Coronary artery (tissue), 2 donors: ENCODE measurements around the gene CLIC2.

ENCODE experiments used
- DNase-seq: peaks from one replicate; pipeline ENCODE4 v3.0.0-alpha.2; 2017; ENCODE audit warnings: low spot score
- H3K27ac ChIP-seq, 2 donors: fragments of 200-600 bp; sonication (generic); one replicate each; pipeline ENCODE4 v1.5.1; 2016 to 2019
- H3K4me3 ChIP-seq: fragments of 200-600 bp; sonication (generic); 2 replicates; pipeline ENCODE4 v1.5.1; 2016; ENCODE audit warnings: mild to moderate bottlenecking, moderate library complexity
- CTCF ChIP-seq: fragments of 200-600 bp; sonication (generic); IDR thresholded peaks from one replicate; pipeline ENCODE4 v1.5.1; 2019; ENCODE audit warnings: antibody characterized with exemption

CLIC2 gene

DNA sequence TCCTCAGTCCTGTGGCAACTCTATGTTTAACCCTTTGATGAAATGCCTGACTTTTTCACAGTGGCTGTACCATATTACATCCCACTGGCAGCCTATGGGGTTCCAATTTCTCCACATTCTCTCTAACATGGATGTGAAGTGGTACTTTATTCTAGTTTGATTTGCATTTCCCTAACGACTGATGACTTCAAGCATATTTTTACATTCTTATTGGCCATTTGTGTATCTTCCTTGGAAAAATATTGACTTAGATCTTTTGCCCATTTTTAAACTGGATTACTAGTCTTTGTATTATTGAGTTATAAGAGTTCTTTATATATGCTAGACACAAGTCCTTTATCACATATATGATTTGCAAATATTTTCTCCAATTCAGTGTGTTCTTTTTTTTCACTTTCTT, 68.0 kb downstream of the CLIC2 start:
- Histone ChIP-seq H3K27ac (no peak overlapping the region), H3K4me3 (no peak overlapping the region)
- no peak for TF ChIP-seq CTCF
- no peak for DNase-seq

- Histone ChIP-seq H3K27ac (no peak within 1 kb of the TSS), H3K4me3 (peak within 1 kb of the TSS; percentile 66)
- DNase-seq: no peak
- TF ChIP-seq CTCF: no peak
Observed at GRCh38 chrX:155263854-155264628, 70.4 kb downstream of the CLIC2 start, which contains the start of gene RAB39B. Gene RAB39B, minus strand, starts transcription at chrX:155264491. Its CDS starts 203 bp downstream, at chrX:155264288.

DNA sequence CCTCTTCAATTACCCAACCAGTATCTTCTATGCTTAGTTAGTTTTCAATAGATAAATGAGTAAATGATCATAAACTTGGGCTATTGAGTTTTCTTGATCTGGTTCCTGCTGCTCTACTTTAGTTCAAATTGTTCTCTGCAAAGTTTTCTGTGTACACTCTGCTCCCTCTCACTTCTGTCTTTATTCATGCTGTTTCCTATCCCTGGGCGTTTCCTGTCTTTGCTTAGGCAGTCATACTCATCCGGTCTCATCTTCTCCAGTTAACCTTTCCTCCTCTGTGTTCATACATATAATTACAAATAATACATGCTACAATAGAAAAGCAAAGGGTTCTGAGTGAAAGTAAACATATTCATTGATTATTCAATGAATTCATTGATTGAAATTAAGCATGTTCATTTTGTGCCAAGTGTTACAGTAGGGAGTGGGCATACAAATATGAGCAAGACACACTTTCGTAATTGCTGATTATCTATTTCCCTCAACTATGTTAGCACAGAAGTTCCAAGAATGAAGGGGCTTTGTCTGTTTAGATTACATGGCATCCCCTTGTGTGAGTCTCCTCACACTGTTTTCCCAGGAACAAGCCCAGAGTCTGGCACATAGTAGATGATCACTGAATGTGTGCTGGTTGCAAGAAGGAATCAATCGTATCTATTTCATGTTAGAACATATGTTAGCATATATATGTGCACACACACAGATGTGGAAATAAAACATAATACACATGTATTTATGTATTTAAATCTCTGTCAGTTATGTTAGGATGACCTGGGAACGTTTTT, 71.3 kb downstream of the CLIC2 start:
- H3K27ac ChIP-seq: no peak overlapping the region
- H3K4me3 ChIP-seq: no peak overlapping the region
- TF ChIP-seq CTCF: no peak
- no peak for DNase-seq

DNA sequence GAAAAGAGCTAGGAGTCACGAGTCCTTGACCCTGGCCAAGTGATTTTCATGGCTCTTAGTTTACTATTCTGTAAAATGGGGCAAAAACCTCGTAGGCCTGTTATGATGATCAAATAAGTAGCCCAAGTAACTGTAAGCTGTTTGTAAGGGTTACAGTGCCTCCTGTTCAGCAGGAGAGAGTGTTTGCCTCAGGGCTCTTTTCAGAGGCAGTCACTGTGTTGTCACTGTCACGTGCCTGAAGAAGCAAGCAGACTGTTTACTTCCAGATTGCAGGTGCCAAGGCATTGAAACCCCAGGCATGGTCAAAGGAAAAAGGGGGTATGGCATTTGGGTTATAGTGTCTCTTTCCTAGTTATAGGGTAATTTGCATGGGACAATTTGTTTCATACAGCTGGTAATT, 74.7 kb downstream of the CLIC2 start:
- no peak for TF ChIP-seq CTCF
- no peak for DNase-seq
- no peak overlapping the region for H3K27ac ChIP-seq
- no peak overlapping the region for H3K4me3 ChIP-seq

- H3K4me3 ChIP-seq: no peak overlapping the region
- no peak for TF ChIP-seq CTCF
- no peak overlapping the region for H3K27ac ChIP-seq
- no peak for DNase-seq
Observed at GRCh38 chrX:155251391-155251790, 83.0 kb downstream of the CLIC2 start.

DNA sequence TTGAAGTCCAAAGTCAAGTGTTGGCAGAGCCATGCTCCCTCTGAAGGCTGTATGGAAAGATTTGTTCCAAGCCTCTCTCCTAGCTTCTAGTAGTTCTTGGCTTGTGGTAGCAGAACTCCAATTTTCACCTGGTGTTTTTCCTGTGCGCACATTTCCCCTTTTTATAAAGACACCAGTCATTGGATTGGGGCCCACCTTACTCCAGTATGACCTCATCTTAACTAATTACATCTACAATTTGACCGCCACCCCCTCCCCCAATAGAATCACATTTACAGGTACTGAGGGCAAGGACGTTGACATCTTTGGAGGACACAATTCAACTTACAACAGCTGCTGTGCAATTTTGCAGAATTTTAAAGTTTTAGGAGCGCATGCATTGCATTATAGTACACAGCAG, 86.9 kb downstream of the CLIC2 start:
- Histone ChIP-seq H3K27ac (no peak overlapping the region), H3K4me3 (no peak overlapping the region)
- no peak for TF ChIP-seq CTCF
- no peak for DNase-seq
